ENCODE results near the gene SLC44A5. TPM values are rescaled to one million over a fixed set of nuclear protein-coding genes. Genes with fewer than 3 reads are reported as not detected.

Gene SLC44A5
- total RNA-seq, 4 donors from 2014 or later, result 2.2 to 5.2 (median 3.3) TPM; not detected in 1

DNA sequence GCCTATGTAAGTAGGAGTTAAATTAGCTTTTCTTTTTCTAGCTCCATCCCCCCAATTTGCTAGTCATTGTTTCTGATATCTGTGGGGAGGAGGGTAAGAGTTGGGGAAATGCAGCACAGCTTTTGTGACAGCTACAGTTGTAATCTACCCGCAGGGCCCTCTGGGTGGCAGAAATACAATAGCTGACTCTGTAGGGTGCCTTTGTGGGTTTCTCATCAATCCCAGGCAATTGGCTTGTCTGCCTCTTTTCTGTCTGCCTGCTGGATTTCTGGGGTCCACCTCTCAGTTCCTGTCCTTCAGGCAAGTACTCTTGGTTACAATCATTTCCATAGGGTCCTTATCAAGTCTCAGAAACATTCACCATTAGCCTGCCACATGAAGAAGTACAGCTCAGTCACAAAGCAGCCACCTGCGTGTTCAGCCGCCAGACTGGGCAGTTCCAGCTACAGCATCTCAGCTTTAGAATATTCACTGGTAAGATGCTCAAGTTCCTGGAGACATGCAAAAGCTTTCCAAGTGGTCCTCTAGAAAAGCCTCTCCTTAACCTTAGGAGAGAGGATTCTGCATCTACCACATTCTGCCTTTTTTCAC is 19.2 kb upstream of the SLC44A5 start:
- no peaks in the 10 kb centered on the region for H3K4me1 ChIP-seq
- no peaks in the 10 kb centered on the region for H3K9me3 ChIP-seq
- H3K27ac ChIP-seq, result no peak overlapping the region
- no peaks in the 10 kb centered on the region for H3K36me3 ChIP-seq
- in situ Hi-C loops (cut with MboI; ENCODE audit: low pct_ligation_motif_present in 1 of 4, low pct_unique_long_range_greater_than_20kb in 1 of 4, low sequenced_read_pairs in 3 of 4), result loop anchor here in 3 of 4 donors (25.0 kb wide), 3 partner anchors 343 to 393 kb away; no protein-coding TSS in a partner anchor
- no peak for TF ChIP-seq POLR2AphosphoS5 (IDR thresholded peaks at IDR 0.05)
- no peak for TF ChIP-seq POLR2A (IDR thresholded peaks at IDR 0.05)
- TF ChIP-seq EP300 (IDR thresholded peaks at IDR 0.05; ENCODE audit: low read depth), result no peak
- TF ChIP-seq, protein P1, sequence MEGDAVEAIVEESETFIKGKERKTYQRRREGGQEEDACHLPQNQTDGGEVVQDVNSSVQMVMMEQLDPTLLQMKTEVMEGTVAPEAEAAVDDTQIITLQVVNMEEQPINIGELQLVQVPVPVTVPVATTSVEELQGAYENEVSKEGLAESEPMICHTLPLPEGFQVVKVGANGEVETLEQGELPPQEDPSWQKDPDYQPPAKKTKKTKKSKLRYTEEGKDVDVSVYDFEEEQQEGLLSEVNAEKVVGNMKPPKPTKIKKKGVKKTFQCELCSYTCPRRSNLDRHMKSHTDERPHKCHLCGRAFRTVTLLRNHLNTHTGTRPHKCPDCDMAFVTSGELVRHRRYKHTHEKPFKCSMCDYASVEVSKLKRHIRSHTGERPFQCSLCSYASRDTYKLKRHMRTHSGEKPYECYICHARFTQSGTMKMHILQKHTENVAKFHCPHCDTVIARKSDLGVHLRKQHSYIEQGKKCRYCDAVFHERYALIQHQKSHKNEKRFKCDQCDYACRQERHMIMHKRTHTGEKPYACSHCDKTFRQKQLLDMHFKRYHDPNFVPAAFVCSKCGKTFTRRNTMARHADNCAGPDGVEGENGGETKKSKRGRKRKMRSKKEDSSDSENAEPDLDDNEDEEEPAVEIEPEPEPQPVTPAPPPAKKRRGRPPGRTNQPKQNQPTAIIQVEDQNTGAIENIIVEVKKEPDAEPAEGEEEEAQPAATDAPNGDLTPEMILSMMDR (IDR thresholded peaks at IDR 0.05), result no peak
- WGBS, 2 donors (ENCODE audit: low coverage in 1 of 2), result 55 to 56% methylated on average over 3 of the region's 3 CpGs
- H3K27me3 ChIP-seq, result peaks cover 9% of the 10 kb centered on the region
- no peak for DNase-seq
- no peak overlapping the region for H3K4me3 ChIP-seq
- intact Hi-C loops (cut with DNase I; ENCODE audit: low total_unique reads), result loop anchor here (5.0 kb wide), 1 partner anchor 858 kb away; no protein-coding TSS in a partner anchor

DNA sequence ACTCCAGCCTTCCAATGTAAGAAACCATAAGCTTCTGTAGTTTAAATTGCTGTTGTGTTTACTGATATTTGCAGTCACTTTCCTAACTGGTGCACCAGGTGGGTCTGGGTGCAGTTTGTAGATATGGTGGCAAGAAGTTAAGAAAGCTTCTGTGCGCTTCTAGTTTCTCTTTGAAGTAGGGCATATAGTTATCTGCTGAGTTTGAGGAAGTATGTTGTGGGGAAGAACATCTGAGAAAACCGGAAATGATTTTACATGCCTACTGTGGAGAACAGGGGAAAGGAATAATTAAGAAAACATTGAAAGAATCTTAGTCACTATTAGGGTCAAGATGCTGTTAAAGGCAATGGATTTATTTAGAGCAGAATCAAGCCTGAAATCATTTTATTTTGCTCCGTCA is 14.9 kb upstream of the SLC44A5 start:
- Histone ChIP-seq H3K27me3 (peaks cover 9% of the 10 kb centered on the region), H3K27ac (no peak overlapping the region), H3K4me1 (no peaks in the 10 kb centered on the region), H3K9me3 (no peaks in the 10 kb centered on the region), H3K36me3 (no peaks in the 10 kb centered on the region), H3K4me3 (no peak overlapping the region)
- TF ChIP-seq POLR2AphosphoS5 (IDR thresholded peaks at IDR 0.05) (no peak), POLR2A (IDR thresholded peaks at IDR 0.05) (no peak), EP300 (IDR thresholded peaks at IDR 0.05; ENCODE audit: low read depth) (no peak)
- WGBS, 2 donors (ENCODE audit: low coverage in 1 of 2), result 50 to 79% methylated on average over 3 of the region's 3 CpGs
- in situ Hi-C loops (cut with MboI; ENCODE audit: low pct_ligation_motif_present in 1 of 4, low pct_unique_long_range_greater_than_20kb in 1 of 4, low sequenced_read_pairs in 3 of 4), result loop anchor here in 3 of 4 donors (25.0 kb wide), 3 partner anchors 338 to 388 kb away; no protein-coding TSS in a partner anchor
- intact Hi-C loops (cut with DNase I; ENCODE audit: low total_unique reads), result no loop called here
- DNase-seq, result no peak

DNA sequence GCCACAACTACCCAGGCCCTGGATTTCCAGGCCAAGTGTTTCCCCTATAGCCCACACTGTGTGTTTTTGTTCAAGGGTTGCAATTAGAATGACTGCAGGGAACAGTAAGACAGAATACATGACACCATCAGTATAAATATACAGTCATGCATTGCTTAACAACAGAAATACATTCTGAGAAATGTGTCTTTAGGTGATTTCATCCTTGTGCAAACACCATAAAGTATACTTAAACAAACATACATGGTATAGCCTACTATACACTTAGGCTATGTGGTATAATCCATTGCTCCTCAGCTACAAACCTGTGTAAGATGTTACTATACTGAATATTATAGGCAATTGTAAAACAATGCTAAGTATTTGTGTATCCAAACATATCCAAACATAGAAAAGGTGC is 7.5 kb upstream of the SLC44A5 start:
- DNase-seq, result no peak
- in situ Hi-C loops (cut with MboI; ENCODE audit: low pct_ligation_motif_present in 1 of 4, low pct_unique_long_range_greater_than_20kb in 1 of 4, low sequenced_read_pairs in 3 of 4), result no loop called here
- no peak overlapping the region for H3K27ac ChIP-seq
- peaks cover 50% of the 10 kb centered on the region for H3K27me3 ChIP-seq
- peaks cover 10 to 22% (median 21%) of the 10 kb centered on the region in 4 donors for H3K4me1 ChIP-seq
- intact Hi-C loops (cut with DNase I; ENCODE audit: low total_unique reads), result no loop called here
- H3K36me3 ChIP-seq, result no peaks in the 10 kb centered on the region
- TF ChIP-seq EP300 (IDR thresholded peaks at IDR 0.05; ENCODE audit: low read depth), result no peak
- TF ChIP-seq POLR2A (IDR thresholded peaks at IDR 0.05), result no peak
- TF ChIP-seq, protein P1 (IDR thresholded peaks at IDR 0.05), result no peak
- TF ChIP-seq POLR2AphosphoS5 (IDR thresholded peaks at IDR 0.05), result no peak
- no peaks in the 10 kb centered on the region for H3K9me3 ChIP-seq
- H3K4me3 ChIP-seq, result no peak overlapping the region

DNA sequence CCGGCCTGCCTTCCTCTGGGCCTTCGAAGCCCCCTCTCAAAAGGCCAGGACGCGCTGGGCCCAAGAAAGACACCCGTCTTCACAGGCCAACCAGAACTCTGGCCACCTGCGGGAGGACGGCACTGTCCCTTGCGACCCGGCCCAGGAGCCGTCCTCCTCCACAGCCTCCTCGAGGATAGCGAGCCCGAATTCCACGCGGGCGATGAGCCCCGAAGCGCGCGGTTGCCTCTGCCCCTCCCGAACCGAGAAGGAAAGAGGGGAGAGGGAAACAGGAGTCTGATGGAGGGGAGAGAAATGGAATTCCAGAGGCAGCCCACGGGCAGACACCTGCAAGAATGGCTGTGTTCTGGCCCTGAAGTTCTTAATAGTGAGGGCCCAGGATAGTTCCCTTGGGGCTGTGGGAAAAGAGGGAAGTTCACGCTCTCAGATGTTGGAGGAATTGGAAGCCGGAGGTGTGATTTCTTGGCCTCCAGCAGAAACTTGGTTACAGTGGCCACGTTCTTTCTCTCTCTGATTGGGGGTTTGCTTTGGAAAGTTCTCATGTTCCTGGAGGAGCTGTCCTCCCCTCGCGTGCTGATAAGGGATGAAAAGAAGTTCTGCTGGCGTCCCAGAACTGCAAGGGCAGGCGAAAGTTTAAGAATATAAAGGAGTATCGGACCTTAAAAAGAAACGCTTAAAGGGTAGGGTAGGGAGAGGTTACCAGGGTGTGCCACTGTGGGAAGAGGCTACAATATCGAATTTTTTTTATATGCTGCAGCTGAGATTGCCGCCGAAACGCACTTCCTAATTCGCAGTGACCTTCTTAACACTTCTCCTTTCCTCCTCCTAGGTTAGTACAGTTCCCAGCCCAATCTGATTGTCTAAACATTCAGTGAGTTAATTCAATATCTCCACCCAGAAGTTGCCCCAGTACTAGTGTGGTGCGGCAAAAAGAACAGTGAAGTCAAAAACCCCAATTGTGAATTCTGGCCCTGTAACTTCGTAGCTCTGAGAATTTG is 5.8 kb upstream of the SLC44A5 start:
- peaks cover 10 to 22% (median 21%) of the 10 kb centered on the region in 4 donors for H3K4me1 ChIP-seq
- no peaks in the 10 kb centered on the region for H3K36me3 ChIP-seq
- H3K27me3 ChIP-seq, result peaks cover 67% of the 10 kb centered on the region
- no peak overlapping the region for H3K27ac ChIP-seq
- intact Hi-C loops (cut with DNase I; ENCODE audit: low total_unique reads), result no loop called here
- DNase-seq, result no peak
- WGBS, 2 donors (ENCODE audit: low coverage in 1 of 2), result 16 to 21% methylated on average over 9 to 27 of the region's 39 CpGs
- in situ Hi-C loops (cut with MboI; ENCODE audit: low pct_ligation_motif_present in 1 of 4, low pct_unique_long_range_greater_than_20kb in 1 of 4, low sequenced_read_pairs in 3 of 4), result no loop called here
- H3K4me3 ChIP-seq, result peak overlapping the region in 3 of 4 donors; percentile 28 to 54 (median 32)
- TF ChIP-seq EP300 (IDR thresholded peaks at IDR 0.05; ENCODE audit: low read depth) (no peak), POLR2A (IDR thresholded peaks at IDR 0.05) (no peak), POLR2AphosphoS5 (IDR thresholded peaks at IDR 0.05) (no peak)
- TF ChIP-seq, protein P1 (IDR thresholded peaks at IDR 0.05), result no peak
- no peaks in the 10 kb centered on the region for H3K9me3 ChIP-seq

All from transverse colon (tissue), 4 donors.